Smooth muscle cell of trachea (primary cell): ENCODE measurements around the gene RARRES2. TPM values are rescaled to one million over a fixed set of nuclear protein-coding genes. Genes with fewer than 3 reads are reported as not detected.

Experiments used
- total RNA-seq: library from RNA; depleted of rRNA; stranded (reverse); fragments of >200 nt; gene quantifications from 2 replicates; pipeline ENCODE4 v1.2.1, GENCODE V29; 2014

Gene RARRES2
- 0.73 and 20.7 TPM in 2 replicates for total RNA-seq

GRCh38 chr7:150341263-150342120 lies at the start of gene RARRES2:
Gene RARRES2 (minus strand): TSS chr7:150341629. CDS start chr7:150340609, 1,020 bp downstream.

DNA sequence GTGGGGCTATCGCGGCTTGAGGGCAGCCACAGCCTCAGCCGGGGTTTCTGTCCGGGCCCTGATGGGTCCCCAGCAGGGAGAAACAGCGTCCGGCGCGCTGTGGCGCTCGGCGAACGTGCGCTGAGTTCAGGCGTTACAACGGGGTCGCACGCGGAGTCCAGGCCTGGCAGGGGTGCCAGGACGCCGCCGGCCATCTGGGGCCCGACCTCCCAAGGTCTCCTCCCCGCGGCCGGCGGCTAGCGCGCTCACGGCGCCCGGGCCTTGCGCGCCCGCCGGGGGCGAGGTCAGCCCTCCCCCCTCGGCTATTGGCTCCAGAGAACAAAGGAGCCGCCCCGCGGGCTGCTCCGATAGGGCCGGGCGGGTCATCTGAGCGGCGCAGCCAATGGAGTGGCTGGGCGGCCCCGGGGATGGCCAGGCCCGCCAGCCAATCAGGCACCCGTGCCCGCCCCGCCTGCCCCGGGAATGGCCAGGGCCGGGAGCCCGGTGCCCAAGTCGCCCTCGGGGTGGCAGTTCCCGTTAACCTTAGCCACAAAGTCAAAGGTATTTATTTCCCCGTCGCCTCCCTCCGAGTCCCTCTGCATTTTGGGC lies 37.5 kb upstream of the RARRES2 start, which contains the start of gene ZNF775:
Gene ZNF775, plus strand, starts transcription at position 478 of the 588 bp plus-strand sequence. CDS start 9,141 bp downstream, outside the sequence.

DNA sequence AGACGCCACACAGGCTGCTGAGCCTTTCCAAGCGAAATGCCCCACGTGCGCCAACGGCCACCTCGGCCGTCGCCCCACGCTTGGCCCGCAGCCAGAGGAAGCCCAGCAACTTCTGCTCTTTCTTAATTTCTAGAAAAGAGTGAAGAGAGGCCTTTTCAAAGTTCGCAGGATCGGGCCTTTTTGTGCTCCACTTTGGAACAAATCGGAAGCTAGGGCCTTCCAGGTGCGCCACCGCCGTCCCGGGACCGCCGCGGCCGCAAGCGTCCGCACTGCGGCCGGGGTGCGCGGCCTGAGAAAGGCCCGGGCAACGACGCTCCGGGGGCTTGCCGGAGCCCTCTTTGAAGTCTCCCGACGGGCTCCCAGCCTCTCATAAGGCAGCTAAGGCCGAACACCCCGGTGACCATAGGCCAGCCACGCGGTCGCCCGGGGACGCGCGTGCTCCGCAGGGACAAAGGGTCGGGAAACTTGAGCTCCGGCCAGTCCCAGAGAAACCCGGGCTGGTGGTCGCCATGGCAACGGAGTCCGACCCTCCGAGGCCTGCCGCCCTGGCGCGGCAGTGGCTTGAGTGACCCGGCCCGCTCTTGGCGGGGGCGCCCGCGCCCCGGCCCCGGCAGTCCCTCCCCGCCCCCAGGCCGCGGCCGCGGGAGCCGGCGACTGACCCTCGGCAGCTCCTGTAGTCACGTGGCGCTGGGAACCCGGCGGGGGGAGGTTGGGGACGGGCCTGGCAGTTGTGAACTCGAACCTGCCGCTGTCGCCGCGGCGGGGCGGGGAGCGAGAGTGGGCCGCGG lies 26.9 kb upstream of the RARRES2 start, which contains the start of gene REPIN1:
Gene REPIN1, plus strand, starts transcription at position 727 of the 788 bp plus-strand sequence. CDS start 890 bp downstream, outside the sequence.

DNA sequence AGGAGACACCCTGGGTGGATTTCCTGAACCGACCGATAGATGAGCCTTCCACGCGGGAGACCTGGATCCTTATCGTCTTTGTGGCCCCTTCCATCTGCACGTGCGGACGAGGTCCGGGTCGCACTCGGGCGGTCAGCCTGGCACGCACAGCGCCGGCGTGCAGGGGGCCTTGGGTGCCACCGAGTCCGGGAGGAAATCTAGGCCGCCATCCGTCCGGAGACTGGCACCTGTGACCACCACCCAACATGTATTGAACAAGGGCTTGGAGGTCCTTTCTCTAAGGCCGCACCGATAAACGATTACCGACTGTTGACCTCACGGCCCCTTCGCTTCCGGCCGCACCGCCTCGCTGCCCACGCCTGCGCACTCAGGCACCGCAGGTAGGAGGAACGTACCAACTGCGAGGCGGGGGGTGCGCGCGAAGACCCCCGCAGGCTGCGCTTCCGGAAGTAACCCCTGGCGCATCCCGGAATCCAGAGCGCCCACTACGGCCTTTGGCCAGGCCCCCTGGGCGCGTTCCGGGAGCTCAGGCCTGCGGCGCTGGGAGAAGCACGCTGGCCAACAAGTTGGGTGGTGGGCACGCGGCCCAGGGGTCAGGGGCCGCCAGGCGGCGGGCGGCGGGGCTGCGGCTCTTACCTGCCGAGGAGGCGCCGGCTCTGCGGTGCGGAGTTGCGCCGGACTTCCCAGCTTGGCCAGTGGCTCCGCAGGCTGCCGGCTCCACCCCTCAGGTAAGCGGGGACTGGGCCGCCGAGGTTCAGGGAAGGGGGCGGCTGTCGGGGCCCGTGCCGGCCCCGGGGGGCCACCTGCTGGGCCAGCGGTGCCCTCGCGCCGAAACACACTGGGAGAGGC lies 18.4 kb downstream of the RARRES2 start, which contains the start of the genes ACTR3C and LRRC61:
Gene ACTR3C, minus strand, starts transcription at position 713 of the 849 bp plus-strand sequence. CDS start 28,249 bp downstream, outside the sequence.
Gene LRRC61, plus strand, starts transcription at position 523 of the 849 bp plus-strand sequence. CDS start 13,507 bp downstream, outside the sequence.

Other genes starting within 250 kb of the RARRES2 start
- 0.15 and 3.3 TPM in 2 replicates for gene LRRC61, start 18.3 kb downstream of the RARRES2 start, total RNA-seq
- gene ACTR3C, start 18.1 kb downstream of the RARRES2 start, total RNA-seq = under 0.01 and 3.0 TPM in 2 replicates
- 43.1 and 59.9 TPM in 2 replicates for gene REPIN1, start 27.2 kb upstream of the RARRES2 start, total RNA-seq
- gene ZNF775, start 37.7 kb upstream of the RARRES2 start, total RNA-seq = 5.1 and 10.6 TPM in 2 replicates
- gene GIMAP8, start 109.0 kb upstream of the RARRES2 start, total RNA-seq = 0.15 TPM in 1 of 2 replicates, not detected in the other
- 0.15 TPM in 1 of 2 replicates, not detected in the other for gene GIMAP7, start 173.2 kb upstream of the RARRES2 start, total RNA-seq
- 2.0 TPM in 1 of 2 replicates, not detected in the other for gene GIMAP4, start 225.8 kb upstream of the RARRES2 start, total RNA-seq